A204.1 (cell line): ENCODE measurements around the gene KLHL28.

Experiments used
- FAIRE-seq: peaks from 2 replicates; lab custom pipeline; 2012; peaks lifted over from hg19 to GRCh38; lab: Jason Lieb, UNC

KLHL28 gene

DNA sequence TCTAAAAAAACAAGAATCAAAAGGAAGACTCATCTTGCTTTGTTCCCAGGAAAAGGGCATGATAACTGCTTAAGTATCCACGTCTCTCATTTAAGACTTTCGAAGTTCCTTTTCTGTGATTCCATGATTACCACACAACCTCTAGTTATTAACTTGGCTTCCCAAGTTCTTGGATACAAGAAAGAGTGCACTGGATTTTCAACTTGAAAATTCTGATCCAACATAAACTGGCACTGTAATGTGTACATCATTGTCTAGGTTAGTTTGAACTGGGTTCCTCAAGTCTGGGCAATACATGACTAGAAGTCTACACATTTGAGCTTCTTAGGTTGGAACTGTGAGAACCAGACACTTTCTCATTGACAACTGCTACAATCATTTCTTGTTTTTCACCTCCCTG lies 1.6 kb downstream of the KLHL28 start:
- no peak for FAIRE-seq

DNA sequence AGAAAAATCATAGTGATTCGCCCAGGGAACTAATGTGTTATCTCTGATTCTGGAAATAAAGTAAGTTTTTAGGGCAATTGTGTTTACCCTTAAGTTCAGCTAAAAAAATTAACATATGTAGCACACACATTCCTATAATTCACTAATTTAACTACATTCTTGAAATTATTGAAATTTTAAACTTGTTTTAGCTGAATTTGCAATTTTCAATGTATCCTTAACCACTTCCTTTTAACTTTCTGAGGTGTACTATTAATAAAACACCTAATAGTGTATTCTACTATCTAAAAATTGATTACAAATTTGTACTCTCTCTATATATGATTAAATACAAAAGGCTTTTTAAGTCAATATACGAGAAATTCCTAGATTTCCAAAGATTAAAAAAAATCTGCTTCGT lies 2.2 kb downstream of the KLHL28 start:
- peak; percentile 6 for FAIRE-seq

DNA sequence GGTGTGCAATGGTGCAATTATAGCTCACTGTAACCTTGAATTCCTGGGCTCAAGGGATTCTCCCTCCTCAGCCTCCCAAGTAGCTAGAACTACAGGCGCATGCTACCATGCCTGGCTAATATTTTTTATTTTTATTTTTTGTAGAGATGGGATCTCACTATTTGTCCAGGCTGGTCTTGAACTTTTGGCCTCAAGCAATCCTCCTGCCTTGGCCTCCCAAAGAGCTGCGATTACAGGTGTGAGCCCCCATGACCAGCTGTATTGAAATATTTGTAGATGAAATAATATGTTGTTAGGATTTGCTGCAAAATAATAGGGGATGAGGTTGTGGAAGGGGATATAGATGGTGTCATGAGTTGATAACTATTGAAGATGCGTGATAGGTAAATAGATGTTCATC lies 4.9 kb downstream of the KLHL28 start:
- no peak for FAIRE-seq

- no peak for FAIRE-seq
These were observed 6.2 kb downstream of the KLHL28 start for GRCh38 chr14:44955528-44955927.

GRCh38 chr14:44954750-44955149 lies 7.0 kb downstream of the KLHL28 start:
- FAIRE-seq: peak; percentile 66

GRCh38 chr14:44952391-44953110 lies 9.2 kb downstream of the KLHL28 start:
- FAIRE-seq: no peak

- FAIRE-seq: no peak
These were observed 10.7 kb downstream of the KLHL28 start for GRCh38 chr14:44951051-44951450.

- no peak for FAIRE-seq
These were observed 16.5 kb downstream of the KLHL28 start for GRCh38 chr14:44945264-44945663.

GRCh38 chr14:44944107-44944506 lies 17.6 kb downstream of the KLHL28 start:
- no peak for FAIRE-seq

DNA sequence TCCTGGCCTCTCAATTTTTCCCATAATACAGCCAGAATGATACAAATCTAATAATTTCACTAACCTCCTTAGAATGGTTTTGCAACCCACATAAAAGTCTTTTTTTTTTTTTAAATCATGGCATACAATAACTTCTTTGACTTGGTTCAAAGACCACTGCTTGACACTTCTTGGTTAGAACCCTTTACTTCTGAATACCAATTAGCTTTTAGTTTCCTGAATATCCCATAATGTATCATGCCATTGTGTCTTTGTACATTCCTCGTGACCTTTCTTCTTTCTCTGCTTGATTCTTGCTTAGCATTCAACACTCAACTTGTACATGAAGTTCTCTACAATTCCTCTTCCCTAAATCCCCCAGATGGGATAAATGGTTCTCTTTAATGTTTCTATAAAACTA lies 19.3 kb downstream of the KLHL28 start:
- no peak for FAIRE-seq

- FAIRE-seq: no peak
These were observed 20.2 kb downstream of the KLHL28 start for GRCh38 chr14:44941591-44941990.

DNA sequence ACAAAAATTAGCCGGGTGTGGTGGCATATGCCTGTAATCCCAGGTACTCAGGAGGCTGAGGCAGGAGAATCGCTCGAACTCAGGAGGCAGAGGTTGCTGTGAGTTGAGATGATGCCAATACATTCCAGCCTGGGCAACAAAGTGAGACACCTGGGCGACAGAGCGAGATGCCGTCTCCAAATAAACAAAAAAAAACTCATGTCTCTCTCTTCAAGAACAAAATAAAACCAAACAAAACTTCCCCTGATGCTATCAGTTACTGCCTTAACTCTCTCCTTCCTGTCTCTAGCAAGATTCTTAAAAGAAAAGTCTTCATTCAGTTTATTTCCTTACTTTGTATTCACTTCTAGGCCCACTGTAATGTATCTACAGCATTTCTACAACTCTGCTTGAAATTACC lies 20.8 kb downstream of the KLHL28 start:
- FAIRE-seq: no peak

DNA sequence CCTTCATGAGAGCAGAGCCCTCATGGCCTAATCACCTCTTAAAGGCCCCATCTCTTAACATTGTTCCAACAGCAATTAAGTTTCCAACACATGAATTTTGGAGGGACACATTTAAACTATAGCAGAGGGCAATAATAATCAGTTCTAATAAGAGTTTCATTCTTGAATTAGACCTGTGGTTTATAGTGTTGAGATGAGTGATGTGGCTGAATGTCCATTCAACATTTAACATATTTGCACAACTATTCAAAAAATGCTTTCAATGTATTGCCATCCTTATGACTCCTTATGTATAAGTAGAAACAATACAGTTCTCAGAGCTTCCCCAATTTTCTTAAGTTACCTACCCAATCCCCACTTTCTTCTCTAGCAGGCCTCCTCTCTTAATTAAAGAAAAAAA lies 21.5 kb downstream of the KLHL28 start:
- no peak for FAIRE-seq

- no peak for FAIRE-seq
These were observed 24.2 kb downstream of the KLHL28 start for GRCh38 chr14:44937547-44937946.

- no peak for FAIRE-seq
These were observed 26.6 kb downstream of the KLHL28 start for GRCh38 chr14:44935155-44935554.

DNA sequence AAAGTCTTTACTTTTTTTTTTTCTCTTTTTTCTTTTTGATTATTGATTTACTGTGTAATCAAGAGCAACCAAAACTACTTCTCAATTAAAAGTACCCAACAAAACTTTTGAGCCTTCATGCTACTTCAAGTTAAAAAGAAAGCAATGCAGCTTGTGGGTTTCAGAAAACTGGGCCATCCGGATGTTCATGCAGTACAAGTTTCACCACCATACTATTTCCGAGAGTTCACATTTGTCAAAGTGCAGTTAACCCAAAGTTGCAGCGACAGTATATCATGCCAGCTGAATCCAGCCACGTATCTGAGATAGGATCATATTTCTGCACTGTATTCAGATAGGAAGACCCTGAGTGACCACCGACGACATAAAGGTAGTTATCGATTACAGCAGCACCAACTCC lies 33.0 kb downstream of the KLHL28 start:
- FAIRE-seq: no peak

DNA sequence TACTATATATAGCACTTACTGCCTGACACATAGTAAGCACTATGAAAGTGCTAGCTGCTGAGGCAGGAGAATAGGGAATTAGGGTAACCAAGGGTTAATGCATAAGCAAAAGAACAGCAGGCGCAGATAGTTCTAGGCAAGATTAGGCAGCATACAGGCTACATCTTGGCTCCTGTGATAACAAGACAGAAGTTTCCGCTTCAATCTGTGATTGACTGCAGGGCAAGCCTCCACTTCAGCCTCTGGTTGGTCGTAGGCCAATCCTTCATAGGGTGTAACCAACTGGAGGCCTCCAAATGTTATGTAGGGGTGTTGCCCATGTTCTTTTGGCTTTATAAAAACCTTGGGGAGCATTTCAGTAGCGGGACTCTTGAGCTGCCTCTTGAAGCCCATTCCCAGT lies 46.9 kb downstream of the KLHL28 start:
- no peak for FAIRE-seq

- FAIRE-seq: no peak
These were observed 49.5 kb downstream of the KLHL28 start for GRCh38 chr14:44912041-44912869.

- FAIRE-seq: no peak
These were observed 50.9 kb downstream of the KLHL28 start for GRCh38 chr14:44910821-44911220.

DNA sequence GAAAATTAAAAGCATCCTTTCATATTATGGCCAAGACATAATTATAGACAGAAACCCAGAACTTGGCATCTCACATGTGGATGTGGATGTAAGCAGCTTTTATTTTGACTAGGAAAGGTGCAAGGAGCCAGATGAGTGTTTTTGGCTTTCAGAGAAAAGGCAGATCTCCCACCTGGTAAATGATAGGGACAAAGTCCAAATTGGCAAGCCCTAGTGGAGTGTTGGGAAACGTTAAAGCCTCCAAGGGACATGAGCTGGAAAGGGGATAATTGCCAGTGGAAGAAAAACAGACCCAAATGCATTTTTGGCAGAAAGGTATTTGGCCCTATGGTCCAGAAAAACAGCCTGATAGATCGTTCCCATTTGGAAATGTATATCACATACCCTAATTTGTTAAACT lies 60.1 kb downstream of the KLHL28 start:
- no peak for FAIRE-seq

DNA sequence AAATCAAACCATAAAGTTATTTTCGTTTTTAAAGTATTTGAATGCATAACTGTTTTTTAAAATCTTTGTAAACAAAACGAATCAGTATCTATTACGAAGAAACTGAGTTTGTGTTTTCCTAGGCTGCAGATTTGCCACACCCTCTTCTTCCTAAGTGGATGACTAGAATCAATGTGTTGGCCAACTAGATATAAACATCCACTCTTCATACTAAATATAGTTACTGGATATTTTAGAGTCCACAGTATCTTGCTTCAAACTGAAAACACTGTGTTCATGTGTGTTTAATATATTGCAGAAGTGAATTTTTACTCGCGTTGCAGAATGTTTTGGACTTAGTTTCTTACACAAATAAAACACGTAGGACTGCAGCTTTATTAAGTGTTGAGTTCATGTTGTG lies 63.2 kb downstream of the KLHL28 start:
- FAIRE-seq: no peak

DNA sequence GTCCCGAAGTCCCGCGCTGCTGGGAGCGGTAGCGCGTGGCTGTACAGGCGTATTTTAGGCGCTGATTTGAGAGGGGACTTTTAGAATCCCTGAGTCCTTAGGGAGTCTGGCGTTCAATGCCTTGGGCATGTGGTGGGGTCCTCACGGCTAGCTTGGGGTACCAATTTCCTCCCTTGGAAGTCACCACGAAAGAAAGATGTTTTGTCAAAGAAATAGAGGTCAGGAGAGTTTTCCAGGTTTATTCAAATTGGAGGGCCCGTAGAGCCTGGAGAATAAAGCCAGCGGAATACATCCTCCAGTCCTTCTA lies 63.9 kb downstream of the KLHL28 start:
- no peak for FAIRE-seq

DNA sequence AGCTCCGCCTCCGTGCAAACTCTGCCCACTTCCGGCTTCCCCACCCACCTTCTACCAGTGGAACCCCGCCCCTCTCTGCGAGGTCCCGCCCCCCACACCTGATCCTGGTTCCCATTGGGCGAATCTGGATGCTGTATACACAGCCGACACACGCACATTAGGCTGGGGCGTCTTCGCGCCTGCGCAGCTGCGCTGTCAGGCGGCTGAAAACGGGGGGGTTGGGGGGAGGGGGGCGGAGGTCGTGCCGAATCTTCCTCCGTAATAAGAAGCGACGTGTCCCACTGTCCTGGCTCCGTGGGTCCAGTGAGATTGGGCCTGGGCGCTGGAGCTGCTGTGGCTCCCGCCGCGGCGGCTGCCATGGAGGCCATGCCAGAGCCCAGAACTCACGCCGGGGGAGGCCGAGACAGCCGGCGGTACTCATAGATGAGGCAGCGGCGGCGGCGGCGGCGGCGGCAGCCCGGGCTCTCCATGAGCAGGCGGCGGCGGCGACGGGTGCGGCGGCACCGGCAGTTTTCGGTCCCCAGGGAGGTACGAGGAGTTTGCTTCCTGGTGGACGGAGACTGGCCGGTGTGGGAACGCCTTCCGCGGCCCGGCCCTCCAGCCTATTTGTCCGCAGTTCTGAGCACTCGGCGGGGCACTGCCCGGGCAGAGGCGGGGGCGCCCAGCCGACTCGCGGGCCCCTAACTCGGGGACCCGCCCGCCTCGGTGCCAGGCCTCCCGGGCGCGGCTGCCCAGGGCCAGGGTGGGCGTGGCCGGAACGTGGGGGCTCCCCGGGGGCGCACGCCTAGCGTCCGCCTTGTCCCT lies 64.5 kb downstream of the KLHL28 start:
- peak; percentile 94 for FAIRE-seq
